H1 (cell line): Measurements from ENCODE around the gene STOML2. TPM values are rescaled to one million over a fixed set of nuclear protein-coding genes. Genes with fewer than 3 reads are reported as not detected.
A peak's percentile ranks its signal among the peaks of the same experiment; 100 is the strongest.

Experiments used
- CTCF ChIA-PET: fragments of 300-600 bp; sonication (Branson Sonifier 250); formaldehyde crosslinking; loops from one replicate; lab custom pipeline; 2021; ENCODE audit not compliant: partially characterized antibody; lab: Charles Lee
- POLR2A ChIA-PET: fragments of 300-600 bp; sonication (Branson Sonifier 250); formaldehyde crosslinking; loops from one replicate; lab custom pipeline; 2021; ENCODE audit warnings: inconsistent platforms; ENCODE audit not compliant: partially characterized antibody; lab: Charles Lee
- DNase-seq, 2 experiments: peaks; one replicate each; pipeline versions ENCODE4 v3.0.0 to v3.0.0-alpha.2; 2010 to 2022; ENCODE audit warnings: low spot score in 2 of 2, low read depth in 1 of 2, mixed read lengths in 1 of 2
- FAIRE-seq: peaks from 2 replicates; lab custom pipeline; 2011; peaks lifted over from hg19 to GRCh38; lab: Jason Lieb, UNC
- H2AFZ ChIP-seq: 2 replicates; pipeline ENCODE4 v1.8.1; 2012; ENCODE audit warnings: low read length, inconsistent platforms
- H2AK5ac ChIP-seq: 2 replicates; pipeline ENCODE4 v1.6.1; 2013; ENCODE audit warnings: low read depth, low read length
- H2BK120ac ChIP-seq: replicated peaks from 2 replicates; pipeline ENCODE3; 2013; ENCODE audit warnings: low read depth, low read length, inconsistent platforms
- H2BK12ac ChIP-seq: 2 replicates; pipeline ENCODE4 v1.6.1; 2013; ENCODE audit warnings: low read depth, low read length
- H2BK15ac ChIP-seq: 2 replicates; pipeline ENCODE4 v1.6.1; 2013; ENCODE audit warnings: low read length
- H2BK20ac ChIP-seq: 2 replicates; pipeline ENCODE4 v1.6.1; 2013; ENCODE audit warnings: low read length
- H2BK5ac ChIP-seq: 2 replicates; pipeline ENCODE4 v1.6.1; 2013; ENCODE audit warnings: low read depth, low read length
- H3K14ac ChIP-seq: 2 replicates; pipeline ENCODE4 v1.6.1; 2013; ENCODE audit warnings: inconsistent platforms; ENCODE audit not compliant: insufficient read length
- H3K18ac ChIP-seq: 2 replicates; pipeline ENCODE4 v1.6.1; 2013; ENCODE audit warnings: low read length; ENCODE audit errors: extremely low read depth
- H3K23ac ChIP-seq: 2 replicates; pipeline ENCODE4 v1.6.1; 2013; ENCODE audit warnings: inconsistent platforms; ENCODE audit not compliant: insufficient read length
- H3K23me2 ChIP-seq: 2 replicates; pipeline ENCODE4 v1.6.1; 2013; ENCODE audit warnings: low read depth, low read length
- H3K27ac ChIP-seq: 2 replicates; pipeline ENCODE4 v1.6.1; 2011; ENCODE audit warnings: low read depth, low read length, inconsistent platforms
- H3K27me3 ChIP-seq, 4 experiments: replicated peaks in 1 of 4; 1 replicate in 1 of 4; 2 replicates in 3 of 4; pipeline versions ENCODE4 v1.6.1 to v1.8.1; 2011 to 2013; ENCODE audit warnings: low read length in 3 of 4, mild to moderate bottlenecking in 3 of 4, inconsistent platforms in 2 of 4, mixed read lengths in 2 of 4, moderate library complexity in 1 of 4; ENCODE audit not compliant: control insufficient read depth in 3 of 4, insufficient read depth in 3 of 4; ENCODE audit errors: extremely low read depth in 1 of 4
- H3K36me3 ChIP-seq, 4 experiments: 2 replicates each; pipeline versions ENCODE4 v1.6.1 to v1.8.1; 2011 to 2013; ENCODE audit warnings: mild to moderate bottlenecking in 4 of 4, low read length in 3 of 4, moderate library complexity in 2 of 4, control low read depth in 1 of 4, inconsistent platforms in 1 of 4; ENCODE audit not compliant: insufficient read depth in 4 of 4, control insufficient read depth in 2 of 4
- H3K4ac ChIP-seq: replicated peaks from 2 replicates; pipeline ENCODE3; 2013; ENCODE audit warnings: low read length, low read depth, mixed read lengths, inconsistent platforms; ENCODE audit not compliant: insufficient read length
- H3K4me1 ChIP-seq, 4 experiments: replicated peaks in 1 of 4; 1 replicate in 1 of 4; 2 replicates in 3 of 4; pipeline versions ENCODE4 v1.6.1 to v1.8.1; 2011 to 2013; ENCODE audit warnings: low read length in 3 of 4, inconsistent platforms in 2 of 4, mixed read lengths in 1 of 4; ENCODE audit not compliant: insufficient read depth in 4 of 4, control insufficient read depth in 3 of 4
- H3K4me2 ChIP-seq, 2 experiments: 2 replicates each; pipeline versions ENCODE4 v1.6.1 to v1.8.1; 2011 to 2013; ENCODE audit warnings: low read depth in 2 of 2, low read length in 2 of 2, control low read depth in 1 of 2, inconsistent platforms in 1 of 2, mild to moderate bottlenecking in 1 of 2; ENCODE audit not compliant: insufficient read depth in 1 of 2
- H3K4me3 ChIP-seq, 4 experiments: fragments of 200-600, 300-600 bp in 1 of 4; sonication (generic), shearing (Covaris generic), sonication (Bioruptor Twin) in 1 of 4; 2 replicates each; pipeline versions ENCODE4 v1.5.1 to v1.8.1; 2011 to 2016; ENCODE audit warnings: low read length in 4 of 4, low read depth in 3 of 4, control low read depth in 2 of 4, inconsistent platforms in 2 of 4, mild to moderate bottlenecking in 2 of 4, mixed read lengths in 1 of 4, moderate library complexity in 1 of 4; ENCODE audit not compliant: insufficient read depth in 2 of 4; ENCODE audit errors: extremely low read depth in 1 of 4
- H3K56ac ChIP-seq: replicated peaks from 2 replicates; pipeline ENCODE3; 2013; ENCODE audit warnings: low read depth, mild to moderate bottlenecking, mixed read lengths, low read length, inconsistent platforms; ENCODE audit not compliant: insufficient read length
- H3K79me1 ChIP-seq: 2 replicates; pipeline ENCODE4 v1.6.1; 2013; ENCODE audit warnings: low read depth, low read length, control low read depth
- H3K79me2 ChIP-seq, 2 experiments: 2 replicates each; pipeline versions ENCODE4 v1.6.1 to v1.8.1; 2012 to 2013; ENCODE audit warnings: low read length in 2 of 2, mild to moderate bottlenecking in 2 of 2, inconsistent platforms in 1 of 2; ENCODE audit not compliant: insufficient read depth in 2 of 2, control insufficient read depth in 1 of 2
- H3K9ac ChIP-seq, 4 experiments: replicated peaks in 1 of 4; 1 replicate in 1 of 4; 2 replicates in 3 of 4; pipeline versions ENCODE4 v1.6.1 to v1.8.1; 2011 to 2013; ENCODE audit warnings: low read depth in 3 of 4, low read length in 3 of 4, control low read depth in 2 of 4, mild to moderate bottlenecking in 2 of 4, moderate library complexity in 2 of 4, inconsistent platforms in 1 of 4; ENCODE audit errors: extremely low read depth in 1 of 4
- H3K9me3 ChIP-seq, 2 experiments: 2 replicates each; pipeline versions ENCODE4 v1.6.1 to v1.8.1; 2012 to 2013; ENCODE audit warnings: mild to moderate bottlenecking in 2 of 2, moderate library complexity in 2 of 2, control low read depth in 1 of 2, inconsistent platforms in 1 of 2, low read depth in 1 of 2, low read length in 1 of 2, mixed read lengths in 1 of 2; ENCODE audit not compliant: insufficient read depth in 2 of 2
- H4K20me1 ChIP-seq, 2 experiments: replicated peaks in 1 of 2; 2 replicates each; pipeline versions ENCODE3 to v1.8.1; 2011 to 2013; ENCODE audit warnings: inconsistent platforms in 2 of 2, low read length in 2 of 2, mild to moderate bottlenecking in 1 of 2; ENCODE audit not compliant: insufficient read depth in 2 of 2, control insufficient read depth in 1 of 2
- H4K5ac ChIP-seq: 2 replicates; pipeline ENCODE4 v1.6.1; 2013; ENCODE audit warnings: low read length, low read depth, mixed read lengths, inconsistent platforms; ENCODE audit not compliant: insufficient read length
- H4K8ac ChIP-seq: 2 replicates; pipeline ENCODE4 v1.8.0; 2013; ENCODE audit warnings: mild to moderate bottlenecking, moderate library complexity, low read length, inconsistent platforms; ENCODE audit not compliant: insufficient read depth; ENCODE audit errors: extremely low read depth
- H4K91ac ChIP-seq: replicated peaks from 2 replicates; pipeline ENCODE3; 2013; ENCODE audit warnings: low read length, mixed read lengths, inconsistent platforms; ENCODE audit not compliant: insufficient read length
- CEBPB ChIP-seq: IDR thresholded peaks from 2 replicates; pipeline ENCODE4 v1.6.1; 2012; ENCODE audit warnings: low read depth, low read length
- EP300 ChIP-seq, 2 experiments: IDR thresholded peaks; 1 replicate in 1 of 2; 2 replicates in 1 of 2; pipeline ENCODE4 v1.6.1; 2011 to 2012; ENCODE audit warnings: low read depth in 2 of 2, low read length in 2 of 2, mild to moderate bottlenecking in 2 of 2, borderline replicate concordance in 1 of 2, inconsistent platforms in 1 of 2, moderate library complexity in 1 of 2
- KDM5A ChIP-seq: fragments of 200-600 bp; IDR thresholded peaks from 2 replicates; pipeline ENCODE4 v1.7.1; 2012; ENCODE audit warnings: mild to moderate bottlenecking, low read length, inconsistent platforms, mixed read lengths
- PHF8 ChIP-seq: fragments of 200-600 bp; sonication (generic); conservative IDR thresholded peaks from 2 replicates; pipeline ENCODE4 v1.7.1; 2012; ENCODE audit warnings: low read depth, mild to moderate bottlenecking, inconsistent platforms, low read length, moderate library complexity
- POU5F1 ChIP-seq: IDR thresholded peaks from 2 replicates; pipeline ENCODE4 v1.6.1; 2011; ENCODE audit warnings: low read depth, mild to moderate bottlenecking, low read length, moderate library complexity
- RBBP5 ChIP-seq: IDR thresholded peaks from 2 replicates; pipeline ENCODE4 v1.7.1; 2012; ENCODE audit warnings: low read depth, mild to moderate bottlenecking, inconsistent platforms, low read length, moderate library complexity, borderline replicate concordance
- SP1 ChIP-seq: IDR thresholded peaks from 2 replicates; pipeline ENCODE4 v1.6.1; 2011; ENCODE audit warnings: low read depth, low read length
- ZNF274 ChIP-seq: IDR thresholded peaks from 2 replicates; pipeline ENCODE4 v1.7.0; 2012; ENCODE audit warnings: low read length, borderline replicate concordance; ENCODE audit errors: extremely low read depth
- WGBS, 2 experiments: shearing (Covaris generic) in 1 of 2; methylation state at CpG; one replicate each; pipeline versions ENCODE4 v1.1.6 to v1.1.7; 2013 to 2015; ENCODE audit warnings: low lambda C conversion rate in 2 of 2, mixed read lengths in 2 of 2, inconsistent platforms in 1 of 2, low coverage in 1 of 2, missing lambda C conversion rate in 1 of 2; ENCODE audit not compliant: insufficient replicate concordance in 2 of 2, insufficient coverage in 1 of 2, insufficient read length in 1 of 2; ENCODE audit errors: extremely low coverage in 1 of 2, missing lambda C conversion rate in 1 of 2; 5-methylcytosine and 5-hydroxymethylcytosine counted together
- polyA plus RNA-seq, 7 experiments: library from polyadenylated mRNA; depleted of rRNA in 3 of 7; stranded (reverse) in 5 of 7; unstranded in 2 of 7; fragments of >200 nt in 5 of 7; fragments of 200-250 nt in 2 of 7; gene quantifications; 1 replicate in 5 of 7; 2 replicates in 1 of 7; 4 replicates in 1 of 7; pipeline versions ENCODE4 v1.2.1 to v1.2.3, GENCODE V29; 2011 to 2013; ENCODE audit warnings: missing spikeins in 2 of 7, mixed read lengths in 2 of 7
- total RNA-seq: library from RNA; stranded (reverse); fragmentation: NEBNext Ultra II Directional; extraction: Animal tissue kit (Norgen Biotek cat#: 25700); gene quantifications from 2 replicates; pipeline ENCODE4 v1.2.1, GENCODE V29; 2021
- TF ChIP-seq, protein P1 (sequence below): IDR thresholded peaks from 2 replicates; pipeline ENCODE4 v1.6.1; 2011; ENCODE audit warnings: low read length, improper control_type of control experiment

STOML2 gene
- total and polyA plus RNA-seq, 2 of the 8 experiments (the other 6 are each of a cell fraction or from before 2014, with no cell fraction given) = 203 to 256 TPM

DNA sequence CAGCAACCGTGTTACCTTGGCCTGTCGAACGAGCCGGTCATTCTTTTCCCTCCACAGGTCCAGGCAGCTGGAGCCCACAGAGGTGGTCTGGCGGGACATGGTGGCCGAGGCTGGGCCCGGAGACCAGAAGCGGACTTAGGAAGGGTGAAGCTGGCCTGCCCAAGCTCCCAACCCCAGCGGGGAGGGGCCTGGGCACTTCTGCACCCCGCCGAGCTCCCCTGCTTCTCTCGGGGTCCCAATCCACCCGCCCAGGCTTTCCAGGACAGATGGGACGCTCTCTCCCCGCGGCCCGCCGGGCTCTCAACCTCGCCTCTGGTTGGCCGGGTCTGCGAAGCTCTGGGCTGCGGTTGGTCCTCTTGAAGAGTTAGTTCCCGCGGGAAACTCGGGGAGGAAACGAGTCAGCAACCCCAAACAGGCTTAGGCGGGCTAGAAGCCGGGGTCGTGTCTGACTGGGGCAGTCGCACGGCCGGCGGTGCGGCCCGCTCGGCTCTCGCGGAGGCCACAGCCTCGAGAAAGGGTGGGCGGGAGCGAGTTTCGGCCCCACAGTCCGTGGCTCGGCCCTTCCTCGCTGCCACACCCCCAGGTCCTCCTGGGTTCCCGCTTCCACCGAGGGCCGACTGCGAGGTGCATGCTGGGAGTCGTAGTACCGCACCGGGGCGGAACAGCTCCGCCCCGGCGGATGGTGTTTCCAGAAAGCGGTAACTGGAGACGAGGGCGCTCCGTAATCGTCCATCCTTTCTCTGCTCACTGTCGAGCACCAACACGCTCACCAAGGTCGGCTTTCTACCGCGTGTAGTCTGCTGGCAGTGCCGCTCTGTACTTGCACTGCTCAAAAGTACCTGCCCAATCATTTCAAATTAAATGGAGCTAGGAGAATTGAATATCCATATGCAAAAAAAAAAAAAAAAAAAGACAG, 23.2 kb downstream of the STOML2 start, which contains the start of gene FANCG:
Gene FANCG (minus strand): TSS at position 517 of the 916 bp plus-strand sequence. CDS start 418 bp downstream, at position 99.
- Histone ChIP-seq H2AK5ac (0 out of 2 replicates have a peak within 1 kb of the TSS, but pooled peaks have one; percentile 48), H4K8ac (peak within 1 kb of the TSS; percentile 99), H3K79me2 (peaks cover 8 to 25% of the 10 kb centered on the region in 2 experiments), H3K27me3 (no peaks in the 10 kb centered on the region), H2BK120ac (peak within 1 kb of the TSS; percentile 83), H3K4me2 (peak within 1 kb of the TSS; percentile 83 to 99), H3K4me3 (peak within 1 kb of the TSS; percentile 72 to 92 (median 87)), H3K4ac (peak within 1 kb of the TSS; percentile 6), H2BK12ac (no peak within 1 kb of the TSS), H3K9ac (peak within 1 kb of the TSS; percentile 89 to 93 (median 90)), H3K23me2 (peaks cover 13% of the 10 kb centered on the region), H4K20me1 (no peaks in the 10 kb centered on the region), H2BK15ac (peak within 1 kb of the TSS; percentile 72; the same call in 1 of the 2 replicates), H3K18ac (peak within 1 kb of the TSS; percentile 95), H3K23ac (no peak within 1 kb of the TSS), H3K4me1 (peaks cover 0 to 13% (median 4%) of the 10 kb centered on the region in 4 experiments; a peak in 4 of 7 replicates), H3K36me3 (peaks cover 17 to 28% (median 24%) of the 10 kb centered on the region in 4 experiments), H2BK5ac (peak within 1 kb of the TSS; percentile 97), H4K5ac (peak within 1 kb of the TSS; percentile 97), H3K27ac (peak within 1 kb of the TSS; percentile 93), H3K79me1 (peaks cover 8% of the 10 kb centered on the region; the same call in 1 of the 2 replicates), H3K9me3 (no peaks in the 10 kb centered on the region), H2BK20ac (no peak within 1 kb of the TSS), H3K56ac (peak within 1 kb of the TSS; percentile 98), H2AFZ (peak within 1 kb of the TSS; percentile 54; the same call in 1 of the 2 replicates), H4K91ac (peak within 1 kb of the TSS; percentile 93), H3K14ac (no peak within 1 kb of the TSS)
- FAIRE-seq = peak; percentile 70
- ChIA-PET CTCF (interaction anchor here (0.6 to 6.7 kb wide), 9 partner anchors 8 to 584 kb away, joined by 3 to 46 read pairs (median 5); partner anchors contain the start of gene PIGO), POLR2A (interaction anchor here (0.5 to 17.6 kb wide), 22 partner anchors 9 to 647 kb away, joined by 3 to 440 read pairs (median 4); partner anchors contain the start of genes PIGO, STOML2 and VCP)
- WGBS, 2 experiments = 1% methylated on average over 58 of the region's 67 CpGs; no CpG with 5 or more reads in 1 of the 2 experiments
- DNase-seq = peak; percentile 72 to 90
- no peak for TF ChIP-seq KDM5A
- TF ChIP-seq PHF8 = peak; percentile 86
- TF ChIP-seq, protein P1, sequence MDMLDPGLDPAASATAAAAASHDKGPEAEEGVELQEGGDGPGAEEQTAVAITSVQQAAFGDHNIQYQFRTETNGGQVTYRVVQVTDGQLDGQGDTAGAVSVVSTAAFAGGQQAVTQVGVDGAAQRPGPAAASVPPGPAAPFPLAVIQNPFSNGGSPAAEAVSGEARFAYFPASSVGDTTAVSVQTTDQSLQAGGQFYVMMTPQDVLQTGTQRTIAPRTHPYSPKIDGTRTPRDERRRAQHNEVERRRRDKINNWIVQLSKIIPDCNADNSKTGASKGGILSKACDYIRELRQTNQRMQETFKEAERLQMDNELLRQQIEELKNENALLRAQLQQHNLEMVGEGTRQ = 0 out of 2 replicates have a peak, but pooled peaks have one; percentile 4
- TF ChIP-seq ZNF274 = no peak
- TF ChIP-seq EP300 (IDR thresholded peaks at IDR 0.05; ENCODE audit: borderline replicate concordance in 1 of 2, low read depth in 2 of 2, low read length in 2 of 2) = no peak
- no peak for TF ChIP-seq CEBPB
- TF ChIP-seq RBBP5 = 0 out of 2 replicates have a peak, but pooled peaks have one; percentile 24
- TF ChIP-seq POU5F1 = no peak
- no peak for TF ChIP-seq SP1
